Caco-2 (cell line): ENCODE data around the gene ULK1. TPM values are rescaled to one million over a fixed set of nuclear protein-coding genes. Genes with fewer than 3 reads are reported as not detected.

ENCODE experiments used
- BruUV-seq: library from RNA; stranded (reverse); fragments of 400-500 nt; replicated peaks from 2 replicates; lab custom pipeline; 2021; lab: Mats Ljungman, UMichigan
- CTCF ChIA-PET: fragments of 300-600 bp; sonication (Branson Sonifier 250); formaldehyde crosslinking; loops from one replicate; lab custom pipeline; 2022; ENCODE audit warnings: antibody characterized with exemption; lab: Charles Lee
- POLR2A ChIA-PET: fragments of 300-600 bp; sonication (Branson Sonifier 250); formaldehyde crosslinking; loops from one replicate; lab custom pipeline; 2022; ENCODE audit warnings: antibody characterized with exemption; lab: Charles Lee
- DNase-seq, 2 experiments: peaks; one replicate each; pipeline versions ENCODE4 v3.0.0 to v3.0.0-alpha.2; 2020 to 2022
- H3K27me3 ChIP-seq: replicated peaks from 2 replicates; pipeline ENCODE4 v1.6.0; 2011; ENCODE audit warnings: low read length; ENCODE audit not compliant: control insufficient read depth, insufficient read depth
- H3K36me3 ChIP-seq: 2 replicates; pipeline ENCODE4 v1.5.1; 2011; ENCODE audit warnings: low read length; ENCODE audit not compliant: control insufficient read depth, insufficient read depth
- H3K4me1 ChIP-seq: fragments of 250-450 bp; sonication (Bioruptor Pico); 2 replicates; pipeline ENCODE4 v1.5.1; 2020; ENCODE audit warnings: mild to moderate bottlenecking
- H3K4me3 ChIP-seq: 2 replicates; pipeline ENCODE4 v1.5.1; 2011; ENCODE audit warnings: low read depth, mild to moderate bottlenecking, control low read depth, low read length
- H3K9me3 ChIP-seq: fragments of 250-450 bp; sonication (Bioruptor Pico); 2 replicates; pipeline ENCODE4 v1.5.1; 2020; ENCODE audit warnings: mild to moderate bottlenecking, moderate library complexity
- H3K27ac Mint-ChIP-seq: one replicate; pipeline ENCODE4 v1.8.0; 2022; ENCODE audit warnings: mixed read lengths; ENCODE audit not compliant: unreplicated experiment
- H3K27me3 Mint-ChIP-seq: one replicate; pipeline ENCODE4 v1.8.0; 2022; ENCODE audit warnings: mixed read lengths; ENCODE audit not compliant: insufficient read depth, unreplicated experiment
- H3K36me3 Mint-ChIP-seq: one replicate; pipeline ENCODE4 v1.8.0; 2022; ENCODE audit warnings: mild to moderate bottlenecking, mixed read lengths; ENCODE audit not compliant: insufficient read depth, unreplicated experiment
- H3K4me1 Mint-ChIP-seq: one replicate; pipeline ENCODE4 v1.8.0; 2022; ENCODE audit warnings: low read depth, mixed read lengths; ENCODE audit not compliant: unreplicated experiment
- H3K4me3 Mint-ChIP-seq: one replicate; pipeline ENCODE4 v1.8.0; 2022; ENCODE audit warnings: mild to moderate bottlenecking, moderate library complexity, mixed read lengths; ENCODE audit not compliant: unreplicated experiment
- H3K9me3 Mint-ChIP-seq: one replicate; pipeline ENCODE4 v1.8.0; 2022; ENCODE audit warnings: mixed read lengths; ENCODE audit not compliant: unreplicated experiment
- intact Hi-C: fragments of 100-400 bp; cut with micrococcal nuclease; formaldehyde crosslinking; loops from one replicate; pipeline ENCODE4 v1.10.0; 2022; ENCODE audit not compliant: unreplicated experiment
- total RNA-seq: library from RNA; stranded (reverse); gene quantifications from 2 replicates; pipeline ENCODE4 v1.2.3, GENCODE V29; 2022
- TF ChIP-seq, protein P1 (sequence below), 2 experiments: fragments of 200-600 bp in 1 of 2; IDR thresholded peaks; 1 replicate in 1 of 2; 2 replicates in 1 of 2; pipeline versions ENCODE4 v1.5.1 to v1.8.0; 2011 to 2022; ENCODE audit warnings: antibody characterized with exemption in 1 of 2, control low read depth in 1 of 2, inconsistent platforms in 1 of 2, low read depth in 1 of 2, low read length in 1 of 2, mild to moderate bottlenecking in 1 of 2, moderate library complexity in 1 of 2; ENCODE audit not compliant: insufficient read depth in 1 of 2, severe bottlenecking in 1 of 2, unreplicated experiment in 1 of 2

Gene ULK1
- total RNA-seq, 1 experiment from 2014 or later, result 61.1 TPM

DNA sequence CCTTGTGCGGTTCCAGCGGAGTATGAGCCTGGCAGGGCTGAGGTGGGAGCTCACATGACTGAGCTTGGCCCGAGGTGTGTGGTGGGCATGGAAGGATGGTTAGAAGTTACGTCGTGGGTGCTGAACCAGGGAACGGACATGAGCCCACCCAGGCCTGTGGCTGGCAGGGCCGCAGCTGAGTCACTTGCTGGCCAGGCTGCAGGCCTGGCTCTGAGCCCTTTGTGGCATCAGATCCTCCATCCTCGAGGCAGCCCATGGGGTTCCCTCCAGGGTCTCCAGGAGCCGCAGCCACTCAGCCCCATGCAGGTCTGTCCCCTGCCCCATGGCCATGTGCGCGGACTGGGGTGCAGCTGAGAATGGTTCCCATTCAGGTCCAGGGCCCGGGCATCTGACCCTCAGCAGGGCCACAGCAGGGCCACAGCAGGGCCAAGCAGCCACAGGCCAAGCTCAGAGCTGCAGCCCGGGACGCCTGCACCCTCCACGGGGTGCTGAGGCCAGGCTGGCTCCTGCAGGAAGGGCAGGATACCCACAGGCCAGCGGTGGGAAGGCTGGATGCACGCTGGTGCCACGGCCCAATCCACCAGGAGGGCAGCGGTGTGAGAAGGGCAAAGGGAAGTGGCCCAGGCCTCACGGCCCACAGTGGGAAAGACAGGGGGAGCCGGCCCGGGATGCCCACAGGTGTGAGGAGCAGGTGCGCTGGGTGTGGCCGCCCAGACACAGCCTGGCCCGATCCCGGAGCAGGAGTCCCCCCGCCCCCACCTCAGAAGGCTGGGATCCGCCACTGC is 26.3 kb upstream of the ULK1 start:
- Mint-ChIP-seq H3K27me3 (no peaks in the 10 kb centered on the region), H3K4me1 (peaks cover 12% of the 10 kb centered on the region), H3K4me3 (no peak overlapping the region), H3K27ac (no peak overlapping the region), H3K9me3 (no peaks in the 10 kb centered on the region), H3K36me3 (peaks cover 9% of the 10 kb centered on the region)
- Histone ChIP-seq H3K4me1 (peaks cover 15% of the 10 kb centered on the region), H3K27me3 (no peaks in the 10 kb centered on the region), H3K4me3 (no peak overlapping the region), H3K36me3 (no peaks in the 10 kb centered on the region), H3K9me3 (no peaks in the 10 kb centered on the region)
- no TSS peak for BruUV-seq
- TF ChIP-seq, protein P1, sequence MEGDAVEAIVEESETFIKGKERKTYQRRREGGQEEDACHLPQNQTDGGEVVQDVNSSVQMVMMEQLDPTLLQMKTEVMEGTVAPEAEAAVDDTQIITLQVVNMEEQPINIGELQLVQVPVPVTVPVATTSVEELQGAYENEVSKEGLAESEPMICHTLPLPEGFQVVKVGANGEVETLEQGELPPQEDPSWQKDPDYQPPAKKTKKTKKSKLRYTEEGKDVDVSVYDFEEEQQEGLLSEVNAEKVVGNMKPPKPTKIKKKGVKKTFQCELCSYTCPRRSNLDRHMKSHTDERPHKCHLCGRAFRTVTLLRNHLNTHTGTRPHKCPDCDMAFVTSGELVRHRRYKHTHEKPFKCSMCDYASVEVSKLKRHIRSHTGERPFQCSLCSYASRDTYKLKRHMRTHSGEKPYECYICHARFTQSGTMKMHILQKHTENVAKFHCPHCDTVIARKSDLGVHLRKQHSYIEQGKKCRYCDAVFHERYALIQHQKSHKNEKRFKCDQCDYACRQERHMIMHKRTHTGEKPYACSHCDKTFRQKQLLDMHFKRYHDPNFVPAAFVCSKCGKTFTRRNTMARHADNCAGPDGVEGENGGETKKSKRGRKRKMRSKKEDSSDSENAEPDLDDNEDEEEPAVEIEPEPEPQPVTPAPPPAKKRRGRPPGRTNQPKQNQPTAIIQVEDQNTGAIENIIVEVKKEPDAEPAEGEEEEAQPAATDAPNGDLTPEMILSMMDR (IDR thresholded peaks at IDR 0.05; ENCODE audit: insufficient read depth in 1 of 2, low read depth in 1 of 2, low read length in 1 of 2, severe bottlenecking in 1 of 2, unreplicated experiment in 1 of 2), result no peak
- ChIA-PET POLR2A (no interaction called here), CTCF (no interaction called here)
- DNase-seq, result no peak
- intact Hi-C loops, result no loop called here

DNA sequence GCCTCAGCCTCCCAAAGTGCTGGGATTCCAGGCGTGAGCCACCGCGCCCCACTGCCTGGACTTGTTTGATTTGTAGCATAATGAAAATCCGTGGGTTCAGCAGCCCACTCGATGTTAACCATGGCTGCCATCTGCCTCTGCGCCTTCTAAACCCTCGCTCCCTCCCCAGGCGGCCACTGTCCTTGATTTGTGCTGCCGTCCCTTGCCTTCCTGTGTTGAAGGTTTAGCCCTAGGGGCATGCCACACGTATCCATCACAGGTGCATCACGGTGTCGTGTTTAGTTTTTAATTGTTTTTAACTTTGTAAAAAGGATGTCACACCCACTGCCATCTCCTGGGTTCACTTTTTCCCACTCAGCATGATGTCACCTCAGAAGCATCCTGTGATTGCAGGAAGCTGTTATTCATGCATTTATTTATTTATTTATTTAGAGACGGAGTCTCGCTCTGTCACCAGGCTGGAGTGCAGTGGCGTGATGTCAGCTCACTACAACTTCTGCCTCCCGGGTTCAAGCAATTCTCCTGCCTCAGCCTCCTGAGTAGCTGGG is 24.5 kb upstream of the ULK1 start:
- POLR2A ChIA-PET, result no interaction called here
- Mint-ChIP-seq H3K36me3 (peaks cover 13% of the 10 kb centered on the region), H3K4me3 (no peak overlapping the region), H3K4me1 (peaks cover 12% of the 10 kb centered on the region), H3K27me3 (no peaks in the 10 kb centered on the region), H3K27ac (peak overlapping the region; percentile 93), H3K9me3 (no peaks in the 10 kb centered on the region)
- H3K36me3 ChIP-seq, result no peaks in the 10 kb centered on the region
- H3K27me3 ChIP-seq, result no peaks in the 10 kb centered on the region
- DNase-seq, result no peak
- no peaks in the 10 kb centered on the region for H3K9me3 ChIP-seq
- no TSS peak for BruUV-seq
- CTCF ChIA-PET, result no interaction called here
- peaks cover 11% of the 10 kb centered on the region for H3K4me1 ChIP-seq
- H3K4me3 ChIP-seq, result no peak overlapping the region
- TF ChIP-seq, protein P1 (IDR thresholded peaks at IDR 0.05; ENCODE audit: insufficient read depth in 1 of 2, low read depth in 1 of 2, low read length in 1 of 2, severe bottlenecking in 1 of 2, unreplicated experiment in 1 of 2), result no peak
- intact Hi-C loops, result no loop called here

DNA sequence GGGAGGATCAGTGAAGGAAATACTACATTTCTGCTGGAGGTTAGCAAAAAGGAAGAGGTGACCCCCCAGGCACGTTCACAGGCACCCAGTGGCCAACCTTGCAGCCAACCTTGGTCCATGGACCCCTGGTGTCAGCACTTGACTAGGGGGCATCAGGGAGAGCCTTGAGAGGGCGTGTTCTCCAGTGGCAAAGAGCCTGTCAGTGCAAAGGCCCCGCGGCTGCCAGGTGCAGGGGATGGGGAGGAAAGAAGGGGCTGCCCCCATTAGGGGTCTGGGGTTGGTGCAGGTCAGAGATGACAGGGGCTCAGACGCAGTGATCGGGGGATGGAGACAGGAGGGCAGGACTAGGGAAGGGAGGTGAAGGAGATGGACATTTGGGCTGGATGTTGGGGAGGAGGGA is 22.7 kb upstream of the ULK1 start:
- ChIA-PET CTCF (no interaction called here), POLR2A (no interaction called here)
- Histone ChIP-seq H3K27me3 (no peaks in the 10 kb centered on the region), H3K4me3 (no peak overlapping the region), H3K9me3 (no peaks in the 10 kb centered on the region), H3K4me1 (peaks cover 11% of the 10 kb centered on the region), H3K36me3 (no peaks in the 10 kb centered on the region)
- no peaks in the 10 kb centered on the region for H3K27me3 Mint-ChIP-seq
- H3K4me3 Mint-ChIP-seq, result no peak overlapping the region
- H3K4me1 Mint-ChIP-seq, result peaks cover 6% of the 10 kb centered on the region
- TF ChIP-seq, protein P1 (IDR thresholded peaks at IDR 0.05; ENCODE audit: insufficient read depth in 1 of 2, low read depth in 1 of 2, low read length in 1 of 2, severe bottlenecking in 1 of 2, unreplicated experiment in 1 of 2), result no peak
- no peak overlapping the region for H3K27ac Mint-ChIP-seq
- no TSS peak for BruUV-seq
- H3K36me3 Mint-ChIP-seq, result peaks cover 13% of the 10 kb centered on the region
- H3K9me3 Mint-ChIP-seq, result no peaks in the 10 kb centered on the region
- intact Hi-C loops, result no loop called here
- DNase-seq, result no peak
